ENCODE measurements around the gene ID2.

The ID2 gene

DNA sequence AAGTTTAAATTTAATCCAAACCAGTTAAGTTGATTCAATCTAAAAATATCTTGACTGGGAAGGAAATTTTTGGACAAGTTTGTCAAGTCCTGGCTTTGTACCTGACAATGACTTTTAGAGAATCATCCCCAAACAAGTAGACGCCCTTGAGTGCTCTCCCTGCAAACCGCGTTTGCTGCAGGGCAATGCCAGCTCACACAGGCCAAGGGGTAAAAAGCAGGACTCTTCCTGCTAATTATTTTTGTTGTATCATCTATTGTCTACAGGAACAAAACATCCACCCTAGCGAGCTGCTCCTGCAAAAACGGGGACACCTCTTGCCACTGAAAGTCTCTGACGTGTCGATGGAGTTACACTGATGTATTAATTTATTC lies 10.9 kb downstream of the ID2 start:
- TF ChIP-seq, protein P1, sequence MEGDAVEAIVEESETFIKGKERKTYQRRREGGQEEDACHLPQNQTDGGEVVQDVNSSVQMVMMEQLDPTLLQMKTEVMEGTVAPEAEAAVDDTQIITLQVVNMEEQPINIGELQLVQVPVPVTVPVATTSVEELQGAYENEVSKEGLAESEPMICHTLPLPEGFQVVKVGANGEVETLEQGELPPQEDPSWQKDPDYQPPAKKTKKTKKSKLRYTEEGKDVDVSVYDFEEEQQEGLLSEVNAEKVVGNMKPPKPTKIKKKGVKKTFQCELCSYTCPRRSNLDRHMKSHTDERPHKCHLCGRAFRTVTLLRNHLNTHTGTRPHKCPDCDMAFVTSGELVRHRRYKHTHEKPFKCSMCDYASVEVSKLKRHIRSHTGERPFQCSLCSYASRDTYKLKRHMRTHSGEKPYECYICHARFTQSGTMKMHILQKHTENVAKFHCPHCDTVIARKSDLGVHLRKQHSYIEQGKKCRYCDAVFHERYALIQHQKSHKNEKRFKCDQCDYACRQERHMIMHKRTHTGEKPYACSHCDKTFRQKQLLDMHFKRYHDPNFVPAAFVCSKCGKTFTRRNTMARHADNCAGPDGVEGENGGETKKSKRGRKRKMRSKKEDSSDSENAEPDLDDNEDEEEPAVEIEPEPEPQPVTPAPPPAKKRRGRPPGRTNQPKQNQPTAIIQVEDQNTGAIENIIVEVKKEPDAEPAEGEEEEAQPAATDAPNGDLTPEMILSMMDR (IDR thresholded peaks at IDR 0.05; ENCODE audit: low read depth, low read length) = no peak
- no peak overlapping the region for H3K4me3 ChIP-seq (ENCODE audit: low read depth, low read length)

DNA sequence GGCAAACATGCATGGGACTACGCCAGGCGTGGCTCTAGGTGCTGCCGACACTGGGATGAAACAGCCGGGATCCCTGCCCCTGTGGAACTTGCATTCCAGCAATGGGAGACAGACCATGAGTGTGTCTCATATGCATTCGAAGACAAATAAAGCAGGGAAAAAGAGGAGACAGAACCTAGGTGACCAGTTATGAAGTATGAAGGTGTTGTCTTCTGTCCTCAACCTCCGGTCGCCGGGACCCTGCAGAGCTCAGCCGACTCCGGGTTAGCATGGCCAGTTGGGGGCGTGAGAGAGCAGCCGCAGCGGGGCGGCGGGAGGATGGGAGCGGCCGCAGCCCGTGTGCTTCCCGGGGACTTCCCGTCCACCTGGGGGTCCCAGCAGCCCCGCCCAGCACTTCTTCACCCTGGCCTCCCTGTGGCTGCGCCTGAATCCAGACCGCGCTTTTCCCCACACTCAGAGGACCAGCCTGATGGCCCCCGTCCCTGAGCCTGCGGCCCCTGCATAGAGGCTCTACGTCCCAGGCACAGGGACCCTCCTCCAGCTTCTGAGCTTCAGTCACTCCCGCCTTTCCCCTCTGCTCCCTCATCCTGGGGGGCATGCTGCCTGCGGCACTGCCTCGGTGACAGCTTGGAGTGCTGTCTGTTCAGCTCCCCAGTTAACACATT lies 11.4 kb downstream of the ID2 start:
- peak overlapping the region; percentile 23; the same call in 1 of the 2 replicates for H3K4me3 ChIP-seq (ENCODE audit: low read depth, low read length)
- TF ChIP-seq, protein P1 (IDR thresholded peaks at IDR 0.05; ENCODE audit: low read depth, low read length) = peak; percentile 54

DNA sequence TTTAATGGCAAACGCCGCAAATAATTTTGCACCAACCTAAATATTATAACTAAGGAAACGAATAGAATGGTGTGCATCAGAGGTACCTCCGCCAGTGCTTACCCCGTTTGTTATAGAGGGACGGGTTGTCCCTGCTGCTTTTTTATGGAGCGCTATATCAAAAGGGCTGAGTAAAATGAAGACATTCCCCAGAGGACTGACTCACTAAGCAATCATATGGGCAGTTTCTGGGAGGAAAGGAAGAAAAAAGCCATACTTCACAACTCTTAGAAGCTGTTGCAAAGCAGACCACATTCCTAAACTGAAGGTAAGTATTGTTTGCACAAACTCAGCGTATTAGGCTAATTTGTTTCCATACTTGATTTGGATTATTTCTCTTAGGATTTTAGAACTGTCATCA lies 12.9 kb downstream of the ID2 start:
- no peak overlapping the region for H3K4me3 ChIP-seq (ENCODE audit: low read depth, low read length)
- TF ChIP-seq, protein P1 (IDR thresholded peaks at IDR 0.05; ENCODE audit: low read depth, low read length) = no peak

DNA sequence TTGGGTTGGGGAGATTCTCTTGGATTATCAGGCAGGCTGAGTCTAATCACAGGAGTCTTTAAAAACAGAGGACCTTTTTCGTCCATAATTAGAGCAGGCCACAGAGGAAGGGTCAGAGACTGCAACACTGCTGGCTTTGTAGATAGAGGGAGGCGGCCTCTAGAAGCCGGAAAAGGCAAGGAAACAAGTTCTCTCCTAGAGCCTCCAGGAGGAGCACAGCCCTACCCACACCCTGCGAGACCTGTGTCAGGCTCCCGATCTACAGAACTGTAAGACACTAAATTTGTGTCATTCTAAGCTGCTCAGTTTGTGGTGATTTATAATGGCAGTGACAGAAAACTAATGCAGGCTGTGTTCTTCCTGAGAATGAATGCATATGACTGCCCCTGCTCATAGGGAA lies 15.3 kb downstream of the ID2 start:
- TF ChIP-seq, protein P1 (IDR thresholded peaks at IDR 0.05; ENCODE audit: low read depth, low read length) = no peak
- H3K4me3 ChIP-seq (ENCODE audit: low read depth, low read length) = no peak overlapping the region

DNA sequence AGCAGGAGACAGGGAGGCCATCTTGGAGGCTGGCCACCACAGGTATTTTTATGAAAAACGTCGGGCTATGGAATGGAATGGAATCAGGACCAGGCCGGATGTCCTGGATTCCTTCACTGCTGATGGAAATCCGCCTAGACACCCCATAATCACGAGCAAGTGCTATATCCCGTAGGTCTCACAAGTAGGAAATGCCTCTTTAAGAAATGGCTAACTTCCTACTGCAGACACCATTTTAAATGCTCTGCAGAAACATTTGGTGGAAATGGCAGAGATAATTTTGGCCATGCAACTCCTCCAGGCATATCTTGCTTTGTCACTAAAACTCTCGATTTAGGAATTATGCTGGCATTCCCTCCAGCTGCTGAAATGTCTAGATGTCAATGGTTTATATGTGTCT lies 18.0 kb downstream of the ID2 start:
- no peak overlapping the region for H3K4me3 ChIP-seq (ENCODE audit: low read depth, low read length)
- TF ChIP-seq, protein P1 (IDR thresholded peaks at IDR 0.05; ENCODE audit: low read depth, low read length) = no peak

DNA sequence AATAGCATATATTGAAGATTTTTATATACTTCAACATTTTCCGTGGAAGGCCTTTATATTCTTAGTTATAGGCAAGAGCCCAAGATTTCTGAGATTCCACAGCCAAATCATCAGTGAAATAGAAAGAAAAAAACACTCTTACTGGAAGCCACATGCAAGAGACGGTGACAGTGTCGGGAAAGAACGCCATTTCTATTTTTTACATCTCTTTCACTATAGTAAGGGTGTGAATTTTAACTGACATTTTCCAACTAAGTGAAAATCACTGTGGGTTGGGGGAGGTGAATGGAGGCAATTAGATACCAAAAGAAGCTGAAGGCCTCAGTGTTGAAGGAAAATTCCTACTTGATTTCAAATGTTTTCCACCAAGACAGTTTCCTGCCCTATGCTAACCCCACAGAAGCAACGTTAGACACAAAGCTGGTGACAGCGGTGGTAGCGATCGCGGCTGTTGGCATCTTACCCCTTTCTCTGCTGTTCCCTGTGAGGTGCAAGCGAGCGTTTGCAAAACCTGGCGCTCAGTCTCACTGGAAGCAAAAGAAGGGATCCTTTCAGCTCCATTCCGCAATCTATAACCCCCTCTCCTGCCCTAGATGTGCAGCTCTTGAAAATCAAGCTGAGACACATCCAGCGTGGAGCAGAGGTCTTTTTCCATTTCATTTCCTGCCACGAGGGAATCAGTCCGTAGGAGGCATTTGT lies 20.0 kb downstream of the ID2 start:
- H3K4me3 ChIP-seq (ENCODE audit: low read depth, low read length) = no peak overlapping the region
- TF ChIP-seq, protein P1 (IDR thresholded peaks at IDR 0.05; ENCODE audit: low read depth, low read length) = no peak

DNA sequence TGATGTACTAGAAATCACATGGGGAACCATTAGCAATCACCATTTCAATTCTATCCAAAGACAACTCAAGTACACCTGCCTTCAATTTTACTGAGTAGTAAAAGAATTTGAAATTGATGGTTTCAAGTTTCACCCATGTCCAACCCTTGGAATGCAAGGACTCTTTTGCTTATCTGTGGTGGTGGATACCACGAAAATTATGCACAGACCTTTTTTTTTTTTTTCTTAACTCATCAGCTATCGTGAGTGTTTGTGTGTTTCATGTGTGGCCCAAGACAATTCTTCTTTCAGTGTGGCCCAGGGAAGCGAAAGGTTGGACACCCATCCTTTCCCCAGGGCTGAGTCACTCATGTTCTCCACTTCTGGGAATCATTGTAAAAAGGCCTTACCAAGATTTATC lies 23.1 kb downstream of the ID2 start:
- H3K4me3 ChIP-seq (ENCODE audit: low read depth, low read length) = no peak overlapping the region
- TF ChIP-seq, protein P1 (IDR thresholded peaks at IDR 0.05; ENCODE audit: low read depth, low read length) = no peak
